Measurements from ENCODE around the gene CACNA1H.

Gene CACNA1H

GRCh38 chr16:1171001-1171400 is 18.1 kb downstream of the CACNA1H start:
- FAIRE-seq: no peak
- no peak for DNase-seq (ENCODE audit: insufficient read length, low spot score)

DNA sequence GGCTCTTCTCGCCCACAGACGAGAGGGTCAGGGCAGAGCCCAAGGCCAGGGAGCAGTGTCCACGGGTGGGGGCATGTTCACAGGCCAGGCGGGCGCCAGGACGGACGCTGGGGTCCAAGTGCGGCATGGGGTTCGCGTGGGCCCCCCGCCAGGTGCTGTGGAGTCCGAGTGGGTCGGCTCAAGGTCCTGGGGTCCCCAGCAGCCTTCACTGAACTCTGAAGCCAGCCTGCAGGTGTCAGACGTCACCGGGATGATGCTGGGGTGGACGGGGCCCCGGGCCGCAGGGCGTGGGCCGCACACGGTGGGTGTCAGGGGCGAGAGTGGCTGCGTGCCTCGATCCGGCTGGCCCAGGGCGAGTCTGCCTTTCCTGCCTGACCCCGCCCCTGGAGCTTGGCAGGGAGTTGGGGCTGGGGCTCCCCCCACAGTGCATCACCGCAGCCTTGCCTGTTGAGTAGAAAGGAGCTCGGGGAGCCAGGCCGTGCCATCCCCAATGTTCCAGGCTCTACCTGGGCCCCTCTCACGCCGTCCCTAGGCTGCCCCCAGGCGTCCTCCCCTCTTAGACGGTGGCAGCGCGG is 19.0 kb downstream of the CACNA1H start:
- no peak for FAIRE-seq
- no peak for DNase-seq (ENCODE audit: insufficient read length, low spot score)

- no peak for DNase-seq (ENCODE audit: insufficient read length, low spot score)
- no peak for FAIRE-seq
Measured at GRCh38 chr16:1172651-1173050, 19.7 kb downstream of the CACNA1H start.

DNA sequence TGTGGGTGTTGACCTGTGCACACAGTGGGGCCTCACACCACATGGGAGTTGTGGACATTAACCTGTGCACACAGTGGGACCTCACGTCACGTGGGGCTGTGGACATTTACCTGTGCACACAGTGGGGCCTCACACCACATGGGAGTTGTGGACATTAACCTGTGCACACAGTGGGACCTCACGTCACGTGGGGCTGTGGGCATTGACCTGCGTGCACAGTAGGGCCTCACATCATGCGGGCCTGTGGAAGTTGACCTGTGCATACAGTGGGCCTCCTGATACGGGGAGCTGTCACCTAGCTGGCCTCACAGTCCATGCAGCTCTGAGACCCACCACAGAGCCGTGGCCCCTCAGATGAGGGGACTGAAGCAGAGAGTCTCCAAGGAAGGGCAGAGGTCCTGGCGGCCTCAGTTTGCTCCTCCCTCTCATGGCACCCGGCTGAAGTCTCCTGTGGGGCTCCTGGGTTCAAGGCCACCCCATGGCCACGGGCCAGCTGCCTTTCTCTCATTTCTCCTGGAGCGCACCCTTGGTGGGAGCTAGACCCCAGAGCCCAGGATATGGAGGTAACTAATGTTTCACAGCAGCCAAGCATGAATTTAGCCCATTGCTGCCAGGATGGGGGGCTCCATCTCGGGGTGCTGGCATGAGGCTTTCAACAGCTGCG is 21.0 kb downstream of the CACNA1H start:
- DNase-seq (ENCODE audit: insufficient read length, low spot score) (no peak), FAIRE-seq (no peak)

DNA sequence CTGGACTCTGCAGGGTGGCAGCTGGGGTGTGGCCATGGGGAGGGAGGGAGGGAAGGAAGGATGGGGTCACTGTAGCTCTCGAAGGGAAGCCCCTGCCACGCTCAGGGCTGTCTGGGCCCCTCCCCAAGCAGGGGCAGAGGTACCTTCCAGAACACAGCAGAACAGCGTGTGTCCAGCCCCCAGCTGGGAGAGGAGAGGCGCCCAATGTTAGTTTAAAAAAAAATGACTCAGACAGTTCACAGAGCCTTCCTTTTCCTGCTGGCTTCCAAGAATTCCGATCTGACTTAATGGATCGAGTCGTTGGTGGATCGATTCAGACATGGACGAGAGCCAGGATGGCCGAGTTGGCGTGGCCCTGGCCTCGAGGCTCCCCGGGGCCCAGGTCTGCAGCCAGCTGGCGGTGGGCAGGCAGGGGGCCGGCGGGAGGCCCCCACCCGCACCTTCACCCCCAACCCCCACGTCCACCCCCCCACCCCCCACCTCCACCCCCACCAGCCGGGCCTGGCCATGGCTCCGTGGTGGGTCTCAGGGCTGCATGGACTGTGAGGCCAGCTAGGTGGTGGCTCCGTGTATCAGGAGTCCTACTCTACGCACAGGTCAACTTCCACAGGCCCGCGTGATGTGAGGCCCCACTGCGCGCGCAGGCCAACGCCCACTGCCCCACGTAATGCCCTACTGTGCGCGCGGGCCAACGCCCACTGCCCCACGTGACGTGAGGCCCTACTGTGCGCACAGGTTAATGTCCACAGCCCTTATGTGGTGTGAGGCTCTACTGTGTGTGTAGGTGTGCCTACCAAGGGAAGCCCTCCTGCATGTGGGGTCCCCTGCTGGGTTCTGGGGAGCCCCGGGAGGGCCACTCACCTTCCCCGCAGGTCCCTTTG is 21.8 kb downstream of the CACNA1H start:
- FAIRE-seq: no peak

GRCh38 chr16:1175566-1176279 is 22.8 kb downstream of the CACNA1H start:
- FAIRE-seq (no peak), DNase-seq (ENCODE audit: insufficient read length, low spot score) (no peak)

More for the DNA sequence above, 21.8 kb downstream of the CACNA1H start:
- DNase-seq (ENCODE audit: insufficient read length, low spot score): no peak

DNA sequence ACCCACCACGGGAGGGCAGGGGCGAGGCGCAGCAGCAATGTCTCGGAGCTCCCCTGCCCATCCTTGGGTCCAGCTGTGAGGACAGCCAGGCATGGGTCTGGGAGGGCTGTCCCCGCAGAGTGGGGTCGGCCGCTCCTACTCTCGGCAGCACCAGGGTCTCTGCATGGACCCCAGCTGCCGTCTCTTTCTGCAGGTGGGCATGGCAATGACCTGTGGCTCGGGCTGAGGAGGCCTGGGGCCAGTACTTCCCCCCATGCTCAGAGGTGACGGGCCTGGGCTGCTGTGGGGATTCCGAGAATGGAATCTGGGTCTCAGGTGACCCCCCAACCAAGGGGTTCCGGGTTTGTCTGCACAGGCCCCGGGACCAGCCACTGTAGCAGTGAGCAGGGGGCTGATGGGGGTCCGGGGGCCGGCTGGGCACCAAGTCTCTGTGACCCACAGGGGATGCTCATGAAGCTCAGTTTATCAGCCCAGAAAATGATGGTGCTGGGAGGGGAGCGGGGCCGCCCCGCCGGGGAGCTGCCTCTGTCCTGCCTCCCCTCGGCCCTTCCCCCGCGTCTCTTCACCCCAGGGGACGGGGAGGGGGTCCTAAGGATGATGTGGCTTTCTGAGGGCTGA is 23.5 kb downstream of the CACNA1H start:
- FAIRE-seq: no peak
- DNase-seq (ENCODE audit: insufficient read length, low spot score): no peak

DNA sequence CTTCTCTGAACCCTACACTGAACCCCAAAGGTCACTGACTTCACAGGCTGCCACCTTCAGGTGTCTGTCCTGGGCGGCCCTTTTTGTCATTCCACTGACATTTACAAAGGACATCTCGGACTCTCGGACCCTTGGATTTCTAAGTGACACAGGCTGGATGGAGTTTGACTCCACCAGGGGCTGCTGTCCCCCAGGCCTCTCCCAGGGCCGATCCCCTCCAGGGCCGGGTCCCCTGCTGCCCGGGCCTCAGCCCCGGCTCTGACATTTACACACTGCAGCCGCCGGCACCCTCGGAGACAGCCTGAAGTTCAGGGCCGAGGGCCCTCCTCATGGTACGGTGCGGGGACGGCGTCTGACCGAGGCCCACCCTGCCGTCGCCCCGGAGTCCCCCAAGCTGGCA is 24.1 kb downstream of the CACNA1H start:
- DNase-seq (ENCODE audit: insufficient read length, low spot score) (no peak), FAIRE-seq (no peak)

GRCh38 chr16:1177750-1178149 is 24.8 kb downstream of the CACNA1H start:
- FAIRE-seq (no peak), DNase-seq (ENCODE audit: insufficient read length, low spot score) (no peak)

DNA sequence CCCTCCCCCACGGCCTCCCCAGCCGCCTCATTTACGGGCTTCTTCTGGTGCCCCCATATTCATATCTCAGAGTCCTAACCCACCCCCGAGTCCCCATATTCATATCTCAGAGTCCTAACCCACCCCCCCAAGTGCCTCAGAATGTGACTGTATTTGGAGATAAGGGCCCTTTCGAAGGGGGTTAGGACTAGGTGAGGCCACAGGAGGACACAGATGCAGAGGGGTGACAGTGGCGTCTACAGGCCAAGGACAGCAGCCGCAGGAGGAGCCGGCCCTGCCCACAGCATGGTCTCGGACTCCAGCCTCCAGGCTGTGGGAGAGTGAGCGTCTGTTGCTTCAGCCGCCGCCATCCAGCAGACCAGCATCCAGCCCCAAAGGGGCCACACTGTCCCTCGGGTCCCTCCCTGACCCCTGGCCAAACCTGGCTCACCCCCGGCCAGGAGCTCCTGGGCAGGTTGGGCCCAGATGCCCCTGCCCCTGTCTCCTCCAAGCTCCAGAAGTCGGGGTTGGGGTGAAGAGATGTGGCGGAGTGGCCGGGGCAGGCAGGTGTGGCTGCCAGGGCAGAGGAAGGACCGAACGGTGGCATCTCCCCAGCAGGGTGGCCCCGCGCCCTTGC is 25.5 kb downstream of the CACNA1H start:
- DNase-seq (ENCODE audit: insufficient read length, low spot score) (no peak), FAIRE-seq (no peak)

DNA sequence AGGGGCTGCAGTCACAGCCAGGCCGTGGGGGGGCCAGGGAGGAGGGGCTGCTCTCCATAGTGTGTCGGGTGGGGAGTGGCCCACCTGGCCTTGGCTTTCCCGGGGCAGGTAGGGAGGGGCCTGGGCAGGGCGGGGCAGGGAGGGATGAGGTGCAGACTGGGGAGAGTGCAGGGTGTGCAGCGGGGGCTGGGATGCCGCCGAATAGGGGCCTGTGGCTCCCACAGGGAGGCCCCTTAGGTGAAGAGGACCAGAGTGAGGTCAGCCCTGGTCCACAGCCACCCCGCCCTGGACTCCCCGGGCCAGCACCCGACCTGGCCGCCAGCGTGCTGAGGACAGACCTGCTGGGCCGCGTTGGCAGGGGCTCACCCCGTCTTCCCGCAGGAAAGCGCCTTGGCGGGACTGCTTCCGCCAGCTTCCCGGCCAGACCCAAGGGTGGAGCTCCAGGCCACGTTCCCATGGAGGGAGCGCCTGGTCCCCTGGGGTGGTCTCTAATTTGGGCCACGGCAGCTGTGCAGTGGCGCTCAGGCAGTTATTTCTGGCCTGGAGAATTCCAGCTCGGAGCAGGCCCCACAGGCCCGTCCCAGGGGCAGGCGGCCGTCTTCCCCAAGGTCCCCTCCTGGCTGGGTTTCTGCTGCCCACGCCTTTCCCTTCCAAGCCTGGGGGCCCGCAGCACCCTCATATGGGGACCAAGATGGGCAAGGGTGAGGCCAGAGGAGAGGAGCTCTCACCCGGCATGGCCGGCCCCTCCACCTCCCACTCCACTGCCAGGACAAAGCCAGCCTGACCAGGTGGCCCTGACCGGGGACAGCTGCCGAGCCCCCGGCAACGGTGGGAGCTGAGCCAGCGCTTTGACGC is 27.9 kb downstream of the CACNA1H start:
- DNase-seq (ENCODE audit: insufficient read length, low spot score) (no peak), FAIRE-seq (no peak)

DNA sequence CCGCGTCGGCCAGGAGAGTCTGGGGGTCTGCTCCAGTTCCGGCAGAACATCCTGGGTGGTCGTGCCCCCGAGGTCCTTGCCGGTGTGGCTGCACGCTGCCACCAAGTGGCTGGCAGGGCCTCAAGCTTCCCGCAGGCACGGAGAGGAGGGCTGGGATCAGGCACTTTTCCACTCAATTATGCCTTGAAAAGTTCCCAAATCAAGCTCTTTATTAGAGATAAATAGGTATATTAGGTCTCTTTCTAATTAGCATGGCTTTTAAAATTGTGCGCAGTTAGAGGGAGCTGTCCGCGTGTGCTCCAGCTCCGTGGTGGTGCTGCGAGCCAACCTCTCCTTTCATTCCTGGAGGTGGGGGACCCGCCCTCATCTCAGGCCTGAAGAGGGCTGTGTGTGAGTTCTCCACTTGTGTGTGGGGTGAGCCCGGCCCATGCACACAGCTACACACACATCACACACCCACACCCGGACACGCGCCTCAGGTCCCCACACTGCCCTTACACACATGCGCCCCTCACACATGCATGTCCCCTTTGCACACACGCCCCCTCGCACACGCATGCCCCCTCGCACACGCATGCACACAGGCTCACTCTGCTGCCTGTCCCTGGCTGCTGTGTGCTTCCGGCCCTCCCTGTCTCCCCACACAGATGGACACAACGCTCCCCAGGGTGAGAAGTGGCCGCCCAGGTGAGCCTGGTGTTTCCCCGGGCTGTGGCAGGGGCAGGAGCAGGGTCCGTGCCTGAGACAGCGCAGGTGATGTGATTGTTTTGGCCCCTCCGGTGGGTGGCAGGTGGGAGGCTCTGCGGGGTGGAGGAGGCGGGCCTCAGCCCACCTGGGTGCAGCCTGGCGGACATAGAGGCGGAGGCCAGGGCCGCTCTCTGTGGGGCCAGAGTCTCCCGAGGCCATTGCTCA is 28.8 kb downstream of the CACNA1H start:
- DNase-seq (ENCODE audit: insufficient read length, low spot score) (no peak), FAIRE-seq (no peak)

DNA sequence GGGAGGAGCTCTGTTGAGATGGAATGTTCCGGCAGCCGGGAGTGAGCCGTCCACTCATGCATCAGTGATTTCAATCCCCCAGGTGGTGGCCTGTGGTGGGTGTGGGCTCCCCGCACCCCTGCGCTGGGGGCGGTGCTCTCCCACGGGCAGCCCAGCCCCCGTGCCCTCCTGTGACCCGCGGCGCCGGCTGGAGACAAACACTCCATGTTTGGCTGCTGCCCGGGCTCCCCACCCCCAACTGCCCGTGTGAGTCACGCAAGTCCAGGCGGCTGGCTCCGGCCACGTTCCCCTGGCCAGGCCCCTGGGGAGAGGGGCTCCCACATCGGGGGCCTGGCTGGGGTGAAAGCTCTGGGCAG is 29.4 kb downstream of the CACNA1H start:
- no peak for FAIRE-seq
- DNase-seq (ENCODE audit: insufficient read length, low spot score): no peak

DNA sequence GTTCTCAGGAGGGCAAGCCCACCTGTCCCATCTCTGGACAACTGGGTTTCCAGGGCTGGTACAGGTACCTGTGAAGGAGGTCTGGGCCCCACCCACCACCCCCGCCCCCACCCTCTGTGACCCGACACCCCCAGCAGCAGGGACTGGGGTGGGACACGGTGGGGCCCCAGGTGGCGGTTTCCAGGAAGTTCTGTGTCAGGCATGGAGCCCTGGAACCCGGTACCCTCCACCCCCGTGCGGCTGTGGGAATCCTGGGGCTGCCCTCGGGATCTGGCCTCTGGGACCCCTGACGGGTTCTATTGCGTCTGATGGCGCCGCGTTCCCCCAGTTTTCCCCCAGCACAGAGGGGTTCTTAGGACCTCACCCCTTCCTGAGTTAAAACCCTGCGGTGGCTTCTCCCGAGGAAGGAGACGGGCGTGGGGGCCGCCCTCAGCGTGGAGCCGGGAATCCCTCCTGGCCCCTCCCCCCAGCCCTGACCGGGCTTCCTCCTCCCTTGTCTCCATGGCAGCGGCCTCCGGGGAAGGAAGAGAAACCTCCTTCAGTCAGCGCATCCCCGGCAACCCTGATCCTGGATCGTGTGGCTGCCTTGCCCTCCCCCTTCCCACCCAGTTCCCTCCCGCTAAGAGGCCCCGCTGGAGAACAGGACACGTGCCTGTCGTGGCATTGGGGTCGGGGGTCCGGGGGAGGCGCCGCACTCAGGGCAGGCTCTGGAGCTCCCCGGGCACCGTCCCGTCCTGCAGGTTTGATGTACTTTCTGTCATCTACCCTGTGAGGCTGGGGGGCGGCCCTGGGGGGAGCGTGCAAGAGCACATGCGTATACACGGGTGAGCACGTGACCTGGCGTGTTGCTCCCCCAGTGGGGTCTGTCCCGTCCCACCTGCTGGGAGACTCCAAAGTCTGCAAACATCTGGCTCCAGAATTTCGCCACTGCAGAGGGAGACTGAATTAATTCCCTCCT is 30.3 kb downstream of the CACNA1H start:
- no peak for DNase-seq (ENCODE audit: insufficient read length, low spot score)
- FAIRE-seq: no peak

- FAIRE-seq (no peak), DNase-seq (ENCODE audit: insufficient read length, low spot score) (no peak)
Measured at GRCh38 chr16:1184156-1184868, 31.4 kb downstream of the CACNA1H start.

DNA sequence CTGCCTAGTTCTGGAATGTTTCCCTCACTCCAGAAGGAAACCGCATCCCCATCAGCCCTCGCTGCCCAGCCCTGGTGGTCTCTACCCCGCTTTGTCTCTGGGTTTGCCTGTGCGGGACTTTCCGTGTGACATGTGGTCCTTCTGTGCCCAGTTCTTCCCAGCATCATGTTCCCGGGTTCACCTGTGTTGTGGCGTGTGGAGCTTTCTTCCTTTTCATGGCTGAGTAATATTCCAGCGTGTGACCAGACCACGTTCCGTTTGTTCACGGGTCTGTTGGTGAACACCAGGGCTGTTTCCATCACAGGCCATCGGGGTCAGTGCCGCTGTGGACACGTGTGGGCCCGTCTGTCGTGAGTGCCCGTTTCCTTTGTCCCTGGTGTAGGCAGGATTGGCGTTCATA is 32.1 kb downstream of the CACNA1H start:
- FAIRE-seq: no peak
- DNase-seq (ENCODE audit: insufficient read length, low spot score): no peak
